A549 (cell line): Measurements from ENCODE around the gene ZIC4. TPM values are rescaled to one million over a fixed set of nuclear protein-coding genes. Genes with fewer than 3 reads are reported as not detected.

Experiments
- ATAC-seq, 2 experiments: fragments of 200-7000 bp in 1 of 2; fragments of >200 bp in 1 of 2; cut with Nextera tagmentation in 1 of 2; cut with Tn5 transposase in 1 of 2; 3 replicates each; pipeline versions ENCODE4 v1.8.0 to v1.9.1; 2018 to 2020; ENCODE audit warnings: mild to moderate bottlenecking in 1 of 2, moderate library complexity in 1 of 2
- CTCF ChIA-PET: fragments of 300-600 bp; sonication (Branson Sonifier 250); formaldehyde crosslinking; extraction: SDS; loops from one replicate; lab custom pipeline; 2021; ENCODE audit warnings: antibody characterized with exemption, inconsistent platforms; lab: Yijun Ruan, JAX
- POLR2A ChIA-PET: fragments of 350-600 bp; formaldehyde crosslinking; extraction: SDS; loops from one replicate; lab custom pipeline; 2021; ENCODE audit warnings: antibody characterized with exemption, inconsistent platforms; lab: Yijun Ruan, JAX
- DNase-seq, 2 experiments: peaks; one replicate each; pipeline versions ENCODE4 v3.0.0 to v3.0.0-alpha.2; 2011 to 2016; ENCODE audit warnings: low read depth in 1 of 2, low spot score in 1 of 2
- FAIRE-seq: peaks from 2 replicates; lab custom pipeline; 2011; peaks lifted over from hg19 to GRCh38; lab: Jason Lieb, UNC
- H3K27ac ChIP-seq, 2 experiments: fragments of >200 bp; sonication (Bioruptor Twin); formaldehyde crosslinking; 3 replicates each; pipeline ENCODE4 v1.5.1; 2016 to 2017
- H3K4me1 ChIP-seq: fragments of >200 bp; sonication (Bioruptor Twin); formaldehyde crosslinking; 3 replicates; pipeline ENCODE4 v1.6.1; 2016
- H3K4me2 ChIP-seq: fragments of >200 bp; sonication (Bioruptor Twin); formaldehyde crosslinking; 3 replicates; pipeline ENCODE4 v1.6.1; 2016
- H3K4me3 ChIP-seq: fragments of >200 bp; sonication (Bioruptor Twin); formaldehyde crosslinking; 3 replicates; pipeline ENCODE4 v1.5.1; 2016
- H3K9me3 ChIP-seq: fragments of >200 bp; sonication (Bioruptor Twin); formaldehyde crosslinking; 3 replicates; pipeline ENCODE4 v1.6.1; 2016
- BHLHE40 ChIP-seq: IDR thresholded peaks from 2 replicates; pipeline ENCODE4 v1.6.1; 2012; ENCODE audit warnings: low read depth, low read length, inconsistent platforms
- CEBPB ChIP-seq, 2 experiments: fragments of >200 bp in 1 of 2; sonication (Bioruptor Twin) in 1 of 2; formaldehyde crosslinking in 1 of 2; IDR thresholded peaks; 2 replicates each; pipeline ENCODE4 v1.6.1; 2012 to 2016
- CHD2 ChIP-seq: fragments of 150-350 bp; IDR thresholded peaks from 2 replicates; pipeline ENCODE4 v1.6.1; 2014; ENCODE audit warnings: low read length; ENCODE audit not compliant: partially characterized antibody
- CHD4 ChIP-seq: fragments of 200-600 bp; sonication (generic); IDR thresholded peaks from 2 replicates; pipeline ENCODE4 v1.6.1; 2016; ENCODE audit warnings: antibody characterized with exemption, mild to moderate bottlenecking, borderline replicate concordance
- EHF ChIP-seq: fragments of 250-450 bp; sonication (Bioruptor Pico); IDR thresholded peaks from 2 replicates; pipeline ENCODE4 v1.5.0; 2020; ENCODE audit warnings: mild to moderate bottlenecking
- EHMT2 ChIP-seq: fragments of 200-600 bp; sonication (generic); IDR thresholded peaks from 2 replicates; pipeline ENCODE4 v1.6.1; 2016; ENCODE audit warnings: antibody characterized with exemption, low read depth, mild to moderate bottlenecking, moderate library complexity
- ESRRA ChIP-seq: fragments of 150-350 bp; IDR thresholded peaks from 2 replicates; pipeline ENCODE4 v1.6.1; 2014; ENCODE audit warnings: mild to moderate bottlenecking, low read length, borderline replicate concordance
- FOSL2 ChIP-seq, 2 experiments: fragments of 450-650 bp in 1 of 2; fragments of >200 bp in 1 of 2; sonication (Bioruptor Twin) in 1 of 2; formaldehyde crosslinking; IDR thresholded peaks; 2 replicates each; pipeline versions ENCODE4 v1.5.0 to v1.6.1; 2016 to 2020; ENCODE audit warnings: mild to moderate bottlenecking in 1 of 2, moderate library complexity in 1 of 2
- FOXS1 ChIP-seq: fragments of 250-450 bp; sonication (Bioruptor Pico); IDR thresholded peaks from 2 replicates; pipeline ENCODE4 v1.5.0; 2020; ENCODE audit warnings: mild to moderate bottlenecking, moderate library complexity
- HDAC2 ChIP-seq: fragments of 200-600 bp; sonication (generic); IDR thresholded peaks from 2 replicates; pipeline ENCODE4 v1.6.1; 2016
- HEYL ChIP-seq: fragments of 250-450 bp; sonication (Bioruptor Pico); IDR thresholded peaks from 2 replicates; pipeline ENCODE4 v1.8.0; 2021; ENCODE audit warnings: mild to moderate bottlenecking, moderate library complexity
- HOXA7 ChIP-seq: fragments of 250-450 bp; sonication (Bioruptor Pico); IDR thresholded peaks from 2 replicates; pipeline ENCODE4 v1.5.0; 2020; ENCODE audit warnings: mild to moderate bottlenecking, moderate library complexity
- HOXB5 ChIP-seq: fragments of 250-450 bp; sonication (Bioruptor Pico); IDR thresholded peaks from 2 replicates; pipeline ENCODE4 v1.5.0; 2020; ENCODE audit warnings: mild to moderate bottlenecking, moderate library complexity
- JUNB ChIP-seq: fragments of >200 bp; sonication (Bioruptor Twin); formaldehyde crosslinking; IDR thresholded peaks from 2 replicates; pipeline ENCODE4 v1.6.1; 2016
- MAFK ChIP-seq: fragments of 450-650 bp; IDR thresholded peaks from 2 replicates; pipeline ENCODE4 v1.6.1; 2014; ENCODE audit not compliant: partially characterized antibody
- NFE2L2 ChIP-seq: fragments of 150-350 bp; conservative IDR thresholded peaks from 2 replicates; pipeline ENCODE4 v1.6.1; 2014; ENCODE audit warnings: low read length
- NPAS2 ChIP-seq: fragments of 250-450 bp; sonication (Bioruptor Pico); IDR thresholded peaks from 2 replicates; pipeline ENCODE4 v1.8.0; 2022; ENCODE audit warnings: mild to moderate bottlenecking, moderate library complexity, borderline replicate concordance
- NR3C1 ChIP-seq: fragments of >200 bp; sonication (Bioruptor Twin); formaldehyde crosslinking; IDR thresholded peaks from 3 replicates; pipeline ENCODE4 v1.6.1; 2017
- POLR2AphosphoS2 ChIP-seq: conservative IDR thresholded peaks from 2 replicates; pipeline ENCODE4 v1.6.1; 2012; ENCODE audit warnings: low read length, improper control_type of control experiment, inconsistent platforms
- RAD21 ChIP-seq, 2 experiments: fragments of >200 bp in 1 of 2; sonication (Bioruptor Twin) in 1 of 2; formaldehyde crosslinking in 1 of 2; IDR thresholded peaks in 1 of 2; conservative IDR thresholded peaks in 1 of 2; 2 replicates in 1 of 2; 3 replicates in 1 of 2; pipeline ENCODE4 v1.6.1; 2012 to 2018; ENCODE audit warnings: inconsistent platforms in 1 of 2
- RFX5 ChIP-seq: fragments of 450-650 bp; IDR thresholded peaks from 2 replicates; pipeline ENCODE4 v1.7.1; 2014; ENCODE audit warnings: antibody characterized with exemption, mild to moderate bottlenecking, moderate library complexity
- TP53 ChIP-seq: fragments of 250-450 bp; sonication (Bioruptor Pico); IDR thresholded peaks from 2 replicates; pipeline ENCODE4 v1.5.0; 2021; ENCODE audit warnings: mild to moderate bottlenecking, moderate library complexity
- ZFP36 ChIP-seq: fragments of 450-650 bp; IDR thresholded peaks from 2 replicates; pipeline ENCODE4 v1.6.1; 2014; ENCODE audit warnings: borderline replicate concordance; ENCODE audit not compliant: partially characterized antibody
- WGBS: methylation state at CpG from one replicate; pipeline ENCODE4 v1.1.6; 2017; ENCODE audit errors: missing lambda C conversion rate; 5-methylcytosine and 5-hydroxymethylcytosine counted together
- polyA plus RNA-seq, 4 experiments: library from polyadenylated mRNA; depleted of rRNA in 3 of 4; stranded (reverse); fragments of >200 nt; fragmentation: RNase III in 1 of 4; extraction: RNeasy Plus Mini Kit Qiagen cat#74134 plus additional on column Dnase treatment in 1 of 4; gene quantifications; 2 replicates in 3 of 4; 3 replicates in 1 of 4; pipeline ENCODE4 v1.2.3, GENCODE V29; 2011 to 2017
- TF ChIP-seq, protein P1 (sequence below): fragments of 250-450 bp; sonication (Bioruptor Pico); IDR thresholded peaks from 2 replicates; pipeline ENCODE4 v1.5.0; 2021; ENCODE audit warnings: mild to moderate bottlenecking, moderate library complexity, borderline replicate concordance
- TF ChIP-seq, protein P2 (sequence below): fragments of >200 bp; sonication (Bioruptor Twin); formaldehyde crosslinking; IDR thresholded peaks from 3 replicates; pipeline ENCODE4 v1.5.1; 2016
- TF ChIP-seq, protein P3 (sequence below): IDR thresholded peaks from 2 replicates; pipeline ENCODE4 v1.6.1; 2012
- TF ChIP-seq, protein P4 (sequence below): fragments of 450-650 bp; IDR thresholded peaks from 2 replicates; pipeline ENCODE4 v1.6.1; 2014; ENCODE audit warnings: antibody characterized with exemption
- TF ChIP-seq, protein P5 (sequence below): fragments of 250-450 bp; sonication (Bioruptor Pico); IDR thresholded peaks from 2 replicates; pipeline ENCODE4 v1.5.0; 2020; ENCODE audit warnings: low read depth, mild to moderate bottlenecking, moderate library complexity

Gene ZIC4
- polyA plus RNA-seq, 2 of the 4 experiments (the other 2 are of a cell fraction) = not detected

DNA sequence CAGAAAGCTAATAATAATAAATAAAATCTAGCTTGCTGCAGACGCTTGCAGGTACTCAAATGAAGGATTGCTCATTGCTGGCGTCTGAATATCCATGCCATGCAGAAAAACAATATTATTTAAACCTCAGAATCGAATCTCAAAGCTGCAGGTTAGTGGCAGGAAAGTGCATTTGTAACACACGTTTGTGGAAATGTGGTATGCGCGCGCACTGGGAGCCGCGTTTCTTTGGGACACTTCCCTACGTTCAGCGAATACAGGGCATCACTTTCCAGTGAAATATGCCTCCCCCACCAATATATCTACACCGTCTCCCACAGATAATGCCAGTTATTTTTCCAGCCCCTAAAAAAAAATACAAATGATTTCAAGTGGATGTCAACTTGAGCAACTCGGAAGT, 37.1 kb downstream of the ZIC4 start:
- ATAC-seq (no peak), FAIRE-seq (no peak), DNase-seq (no peak)
- Histone ChIP-seq H3K4me2 (no peak overlapping the region), H3K4me3 (no peak overlapping the region), H3K27ac (no peak overlapping the region), H3K9me3 (0 out of 3 replicates have a peak, but pooled peaks cover 4% of the 10 kb centered on the region), H3K4me1 (no peaks in the 10 kb centered on the region)
- WGBS = 59% methylated on average over 13 of the region's 13 CpGs
- no peak for TF ChIP-seq HEYL (CRISPR knock-in tag)
- TF ChIP-seq EHMT2 = no peak
- TF ChIP-seq NR3C1 = no peak
- TF ChIP-seq, protein P1, sequence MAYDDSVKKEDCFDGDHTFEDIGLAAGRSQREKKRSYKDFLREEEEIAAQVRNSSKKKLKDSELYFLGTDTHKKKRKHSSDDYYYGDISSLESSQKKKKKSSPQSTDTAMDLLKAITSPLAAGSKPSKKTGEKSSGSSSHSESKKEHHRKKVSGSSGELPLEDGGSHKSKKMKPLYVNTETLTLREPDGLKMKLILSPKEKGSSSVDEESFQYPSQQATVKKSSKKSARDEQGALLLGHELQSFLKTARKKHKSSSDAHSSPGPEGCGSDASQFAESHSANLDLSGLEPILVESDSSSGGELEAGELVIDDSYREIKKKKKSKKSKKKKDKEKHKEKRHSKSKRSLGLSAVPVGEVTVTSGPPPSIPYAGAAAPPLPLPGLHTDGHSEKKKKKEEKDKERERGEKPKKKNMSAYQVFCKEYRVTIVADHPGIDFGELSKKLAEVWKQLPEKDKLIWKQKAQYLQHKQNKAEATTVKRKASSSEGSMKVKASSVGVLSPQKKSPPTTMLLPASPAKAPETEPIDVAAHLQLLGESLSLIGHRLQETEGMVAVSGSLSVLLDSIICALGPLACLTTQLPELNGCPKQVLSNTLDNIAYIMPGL (CRISPR knock-in tag) = no peak
- TF ChIP-seq JUNB = no peak
- TF ChIP-seq CEBPB (IDR thresholded peaks at IDR 0.05) = no peak
- TF ChIP-seq HOXB5 (CRISPR knock-in tag) = no peak
- TF ChIP-seq RAD21 (conservative IDR thresholded peaks at IDR 0.05 in 1 of 2, IDR thresholded peaks at IDR 0.05 in 1 of 2) = no peak
- no peak for TF ChIP-seq NPAS2
- no peak for TF ChIP-seq FOSL2 (IDR thresholded peaks at IDR 0.05)
- no peak for TF ChIP-seq FOSL2 (CRISPR knock-in tag; IDR thresholded peaks at IDR 0.05)
- TF ChIP-seq EHF = no peak
- TF ChIP-seq, protein P2, sequence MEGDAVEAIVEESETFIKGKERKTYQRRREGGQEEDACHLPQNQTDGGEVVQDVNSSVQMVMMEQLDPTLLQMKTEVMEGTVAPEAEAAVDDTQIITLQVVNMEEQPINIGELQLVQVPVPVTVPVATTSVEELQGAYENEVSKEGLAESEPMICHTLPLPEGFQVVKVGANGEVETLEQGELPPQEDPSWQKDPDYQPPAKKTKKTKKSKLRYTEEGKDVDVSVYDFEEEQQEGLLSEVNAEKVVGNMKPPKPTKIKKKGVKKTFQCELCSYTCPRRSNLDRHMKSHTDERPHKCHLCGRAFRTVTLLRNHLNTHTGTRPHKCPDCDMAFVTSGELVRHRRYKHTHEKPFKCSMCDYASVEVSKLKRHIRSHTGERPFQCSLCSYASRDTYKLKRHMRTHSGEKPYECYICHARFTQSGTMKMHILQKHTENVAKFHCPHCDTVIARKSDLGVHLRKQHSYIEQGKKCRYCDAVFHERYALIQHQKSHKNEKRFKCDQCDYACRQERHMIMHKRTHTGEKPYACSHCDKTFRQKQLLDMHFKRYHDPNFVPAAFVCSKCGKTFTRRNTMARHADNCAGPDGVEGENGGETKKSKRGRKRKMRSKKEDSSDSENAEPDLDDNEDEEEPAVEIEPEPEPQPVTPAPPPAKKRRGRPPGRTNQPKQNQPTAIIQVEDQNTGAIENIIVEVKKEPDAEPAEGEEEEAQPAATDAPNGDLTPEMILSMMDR = no peak
- TF ChIP-seq, protein P3, sequence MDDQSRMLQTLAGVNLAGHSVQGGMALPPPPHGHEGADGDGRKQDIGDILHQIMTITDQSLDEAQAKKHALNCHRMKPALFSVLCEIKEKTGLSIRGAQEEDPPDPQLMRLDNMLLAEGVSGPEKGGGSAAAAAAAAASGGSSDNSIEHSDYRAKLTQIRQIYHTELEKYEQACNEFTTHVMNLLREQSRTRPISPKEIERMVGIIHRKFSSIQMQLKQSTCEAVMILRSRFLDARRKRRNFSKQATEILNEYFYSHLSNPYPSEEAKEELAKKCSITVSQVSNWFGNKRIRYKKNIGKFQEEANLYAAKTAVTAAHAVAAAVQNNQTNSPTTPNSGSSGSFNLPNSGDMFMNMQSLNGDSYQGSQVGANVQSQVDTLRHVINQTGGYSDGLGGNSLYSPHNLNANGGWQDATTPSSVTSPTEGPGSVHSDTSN = no peak
- TF ChIP-seq MAFK = no peak
- no peak for TF ChIP-seq RFX5
- TF ChIP-seq ESRRA = no peak
- TF ChIP-seq POLR2AphosphoS2 = no peak
- TF ChIP-seq, protein P4, sequence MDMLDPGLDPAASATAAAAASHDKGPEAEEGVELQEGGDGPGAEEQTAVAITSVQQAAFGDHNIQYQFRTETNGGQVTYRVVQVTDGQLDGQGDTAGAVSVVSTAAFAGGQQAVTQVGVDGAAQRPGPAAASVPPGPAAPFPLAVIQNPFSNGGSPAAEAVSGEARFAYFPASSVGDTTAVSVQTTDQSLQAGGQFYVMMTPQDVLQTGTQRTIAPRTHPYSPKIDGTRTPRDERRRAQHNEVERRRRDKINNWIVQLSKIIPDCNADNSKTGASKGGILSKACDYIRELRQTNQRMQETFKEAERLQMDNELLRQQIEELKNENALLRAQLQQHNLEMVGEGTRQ = no peak
- no peak for TF ChIP-seq HOXA7 (CRISPR knock-in tag)
- TF ChIP-seq NFE2L2 = no peak
- CTCF ChIA-PET = no interaction called here
- POLR2A ChIA-PET = no interaction called here

DNA sequence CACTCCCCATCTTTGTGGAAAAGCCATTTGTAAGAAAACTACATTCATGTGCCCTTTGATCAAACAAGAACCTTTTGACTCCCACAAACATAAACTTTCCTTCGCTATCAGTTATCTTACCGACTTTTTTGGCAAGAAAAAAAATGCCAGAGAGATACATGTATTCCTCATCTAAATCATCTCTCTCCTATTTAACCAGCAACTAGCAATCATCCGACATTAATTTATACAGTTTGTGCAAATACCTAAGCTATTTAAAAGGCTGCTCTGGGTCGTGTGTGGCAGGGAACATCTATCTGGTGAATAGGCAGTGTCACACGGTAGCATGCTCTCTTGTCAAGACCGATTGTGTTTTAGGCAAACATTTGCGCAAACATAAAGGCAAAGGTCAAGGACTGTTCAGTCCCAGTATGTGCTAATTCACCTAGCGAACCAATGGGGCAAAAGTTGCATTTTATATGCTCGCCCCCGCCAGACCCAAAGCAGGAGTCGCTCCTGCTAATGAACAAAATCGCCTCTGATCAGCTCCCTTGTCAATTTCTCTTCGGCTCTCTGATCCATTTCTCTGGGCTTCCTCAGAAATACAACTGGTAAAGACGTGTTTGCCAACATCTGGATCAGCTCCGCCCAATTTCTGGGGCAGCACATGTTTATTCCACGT, 37.7 kb downstream of the ZIC4 start:
- 10% methylated on average over 16 of the region's 16 CpGs for WGBS
- H3K4me3 ChIP-seq = no peak overlapping the region
- DNase-seq = no peak
- CTCF ChIA-PET = no interaction called here
- H3K27ac ChIP-seq = no peak overlapping the region
- POLR2A ChIA-PET = no interaction called here
- H3K4me2 ChIP-seq = no peak overlapping the region
- H3K9me3 ChIP-seq = 0 out of 3 replicates have a peak, but pooled peaks cover 4% of the 10 kb centered on the region
- no peaks in the 10 kb centered on the region for H3K4me1 ChIP-seq
- no peak for ATAC-seq
- no peak for FAIRE-seq
- no peak for TF ChIP-seq CHD4
- TF ChIP-seq RFX5 = no peak
- no peak for TF ChIP-seq JUNB
- TF ChIP-seq CHD2 = no peak
- TF ChIP-seq, protein P1 (CRISPR knock-in tag) = no peak
- TF ChIP-seq ZFP36 = no peak
- TF ChIP-seq HEYL (CRISPR knock-in tag) = no peak
- no peak for TF ChIP-seq HDAC2
- TF ChIP-seq, protein P5, sequence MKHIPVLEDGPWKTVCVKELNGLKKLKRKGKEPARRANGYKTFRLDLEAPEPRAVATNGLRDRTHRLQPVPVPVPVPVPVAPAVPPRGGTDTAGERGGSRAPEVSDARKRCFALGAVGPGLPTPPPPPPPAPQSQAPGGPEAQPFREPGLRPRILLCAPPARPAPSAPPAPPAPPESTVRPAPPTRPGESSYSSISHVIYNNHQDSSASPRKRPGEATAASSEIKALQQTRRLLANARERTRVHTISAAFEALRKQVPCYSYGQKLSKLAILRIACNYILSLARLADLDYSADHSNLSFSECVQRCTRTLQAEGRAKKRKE (CRISPR knock-in tag) = no peak
- TF ChIP-seq TP53 (CRISPR knock-in tag) = no peak
- TF ChIP-seq FOXS1 (CRISPR knock-in tag) = no peak
- TF ChIP-seq BHLHE40 = no peak
- TF ChIP-seq NR3C1 = no peak
- TF ChIP-seq EHF = no peak
